ENCODE data around the gene ACTN1.
"Not testable (repeated sequence)": the region's sequence is repeated elsewhere in the genome, so short reads cannot be mapped to it uniquely, and the experiment has no call there.

ACTN1 gene

DNA sequence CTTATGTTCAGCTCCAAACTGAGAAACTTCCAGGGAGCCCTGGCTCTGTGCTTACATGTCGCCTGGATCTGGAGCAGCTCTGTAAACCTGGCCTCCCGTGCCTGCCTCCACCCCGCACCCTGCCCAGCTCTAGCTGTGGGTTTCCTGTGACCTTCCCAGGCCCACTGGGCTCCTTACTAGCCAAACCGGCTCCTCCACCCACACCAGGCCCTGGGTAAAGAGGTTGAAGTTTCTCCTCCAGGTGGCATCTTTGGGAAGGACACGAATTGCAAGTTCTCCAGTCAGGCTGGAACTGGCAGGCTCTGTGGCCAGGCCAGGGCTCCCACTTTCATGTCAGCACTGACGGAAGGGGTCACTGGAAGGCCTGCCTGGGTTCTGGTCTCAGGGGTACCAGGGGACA is 125.4 kb downstream of the ACTN1 start:
- DNase-seq (ENCODE audit: low read depth): no peak
- TF ChIP-seq, protein P1, sequence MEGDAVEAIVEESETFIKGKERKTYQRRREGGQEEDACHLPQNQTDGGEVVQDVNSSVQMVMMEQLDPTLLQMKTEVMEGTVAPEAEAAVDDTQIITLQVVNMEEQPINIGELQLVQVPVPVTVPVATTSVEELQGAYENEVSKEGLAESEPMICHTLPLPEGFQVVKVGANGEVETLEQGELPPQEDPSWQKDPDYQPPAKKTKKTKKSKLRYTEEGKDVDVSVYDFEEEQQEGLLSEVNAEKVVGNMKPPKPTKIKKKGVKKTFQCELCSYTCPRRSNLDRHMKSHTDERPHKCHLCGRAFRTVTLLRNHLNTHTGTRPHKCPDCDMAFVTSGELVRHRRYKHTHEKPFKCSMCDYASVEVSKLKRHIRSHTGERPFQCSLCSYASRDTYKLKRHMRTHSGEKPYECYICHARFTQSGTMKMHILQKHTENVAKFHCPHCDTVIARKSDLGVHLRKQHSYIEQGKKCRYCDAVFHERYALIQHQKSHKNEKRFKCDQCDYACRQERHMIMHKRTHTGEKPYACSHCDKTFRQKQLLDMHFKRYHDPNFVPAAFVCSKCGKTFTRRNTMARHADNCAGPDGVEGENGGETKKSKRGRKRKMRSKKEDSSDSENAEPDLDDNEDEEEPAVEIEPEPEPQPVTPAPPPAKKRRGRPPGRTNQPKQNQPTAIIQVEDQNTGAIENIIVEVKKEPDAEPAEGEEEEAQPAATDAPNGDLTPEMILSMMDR (conservative IDR thresholded peaks at IDR 0.05; ENCODE audit: control insufficient read depth, insufficient read depth, low read depth, low read length): no peak
- H3K4me3 ChIP-seq (ENCODE audit: control insufficient read depth, low read depth, low read length): no peak overlapping the region

DNA sequence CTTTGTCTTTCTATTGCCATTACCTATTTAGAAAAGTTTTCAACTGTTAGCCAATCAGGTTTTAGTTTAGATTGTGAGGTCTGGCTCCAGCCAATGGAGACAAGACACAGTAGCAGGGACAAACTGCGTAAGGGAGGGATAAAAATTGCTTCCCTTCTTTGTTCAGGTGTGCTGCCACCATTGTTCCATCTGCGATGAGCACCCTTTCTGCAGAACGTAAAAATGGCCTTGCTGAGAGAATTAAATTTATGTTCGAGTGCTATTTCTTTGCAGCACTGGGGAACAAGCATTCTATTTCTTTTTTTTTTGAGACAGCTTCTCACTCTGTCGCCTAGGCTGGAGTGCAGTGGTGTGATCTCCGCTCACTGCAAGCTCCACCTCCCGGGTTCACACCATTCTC is 126.6 kb downstream of the ACTN1 start:
- H3K4me3 ChIP-seq (ENCODE audit: control insufficient read depth, low read depth, low read length); DNase-seq (ENCODE audit: low read depth): not testable (repeated sequence)

DNA sequence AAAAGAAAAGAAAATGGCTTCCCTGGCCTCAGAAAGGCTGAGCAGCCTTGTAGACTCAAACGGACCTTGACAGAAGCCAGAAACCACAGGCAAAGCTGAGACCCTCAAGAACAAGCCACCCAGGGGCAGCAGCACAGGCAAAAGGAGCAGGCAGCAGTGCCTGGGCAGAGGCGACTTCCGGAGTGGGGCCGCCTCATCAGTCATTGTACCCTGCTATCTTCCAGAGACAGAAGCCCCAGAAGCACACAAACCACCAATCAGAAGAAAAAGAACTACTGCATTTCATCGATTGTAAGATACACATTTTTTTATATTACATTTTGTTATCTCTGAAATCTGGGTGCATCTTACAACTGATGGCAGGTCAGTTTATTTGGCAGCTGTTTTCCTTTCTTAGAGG is 128.0 kb downstream of the ACTN1 start:
- TF ChIP-seq, protein P1 (conservative IDR thresholded peaks at IDR 0.05; ENCODE audit: control insufficient read depth, insufficient read depth, low read depth, low read length): no peak
- no peak overlapping the region for H3K4me3 ChIP-seq (ENCODE audit: control insufficient read depth, low read depth, low read length)
- no peak for DNase-seq (ENCODE audit: low read depth)

DNA sequence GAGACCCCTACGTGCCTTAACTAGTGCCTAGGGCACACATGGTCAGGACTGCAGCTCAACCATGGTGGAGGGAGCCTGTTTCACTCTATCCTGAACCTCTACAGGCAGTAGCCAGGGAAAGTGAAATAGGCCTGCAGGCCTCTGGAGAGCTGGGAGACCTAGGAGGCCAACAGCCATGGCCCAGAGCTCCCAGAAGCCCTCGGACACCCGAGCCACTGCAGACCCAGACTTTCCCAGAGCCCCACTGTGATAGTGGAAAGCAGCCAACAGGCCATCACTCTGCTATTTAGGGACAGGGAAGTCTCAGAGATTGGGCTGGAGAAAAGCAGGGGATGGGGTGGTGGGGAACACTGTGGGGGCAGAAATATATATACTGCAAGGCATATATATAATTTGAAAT is 129.7 kb downstream of the ACTN1 start:
- TF ChIP-seq, protein P1 (conservative IDR thresholded peaks at IDR 0.05; ENCODE audit: control insufficient read depth, insufficient read depth, low read depth, low read length): no peak
- no peak overlapping the region for H3K4me3 ChIP-seq (ENCODE audit: control insufficient read depth, low read depth, low read length)
- no peak for DNase-seq (ENCODE audit: low read depth)

DNA sequence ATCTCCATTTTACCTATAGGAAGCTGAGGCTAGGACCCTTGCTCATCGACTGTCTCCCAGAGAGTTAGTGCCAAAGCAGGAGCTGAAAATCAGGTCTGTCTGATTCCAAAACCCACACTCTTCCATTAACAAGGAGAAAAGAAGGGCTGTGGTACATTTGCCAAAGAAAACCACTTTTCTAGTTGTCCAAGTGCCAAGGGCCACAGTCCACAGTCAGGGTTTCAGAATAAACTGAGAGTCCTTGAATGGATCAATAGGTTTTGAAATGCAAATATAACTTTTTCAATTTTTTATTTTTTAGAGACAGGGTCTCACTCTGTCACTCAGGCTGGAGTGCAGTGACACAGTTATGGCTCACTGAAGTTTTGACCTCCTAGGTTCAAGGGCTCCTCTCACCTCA is 130.8 kb downstream of the ACTN1 start:
- H3K4me3 ChIP-seq (ENCODE audit: control insufficient read depth, low read depth, low read length): no peak overlapping the region
- DNase-seq (ENCODE audit: low read depth): no peak
- TF ChIP-seq, protein P1 (conservative IDR thresholded peaks at IDR 0.05; ENCODE audit: control insufficient read depth, insufficient read depth, low read depth, low read length): no peak

DNA sequence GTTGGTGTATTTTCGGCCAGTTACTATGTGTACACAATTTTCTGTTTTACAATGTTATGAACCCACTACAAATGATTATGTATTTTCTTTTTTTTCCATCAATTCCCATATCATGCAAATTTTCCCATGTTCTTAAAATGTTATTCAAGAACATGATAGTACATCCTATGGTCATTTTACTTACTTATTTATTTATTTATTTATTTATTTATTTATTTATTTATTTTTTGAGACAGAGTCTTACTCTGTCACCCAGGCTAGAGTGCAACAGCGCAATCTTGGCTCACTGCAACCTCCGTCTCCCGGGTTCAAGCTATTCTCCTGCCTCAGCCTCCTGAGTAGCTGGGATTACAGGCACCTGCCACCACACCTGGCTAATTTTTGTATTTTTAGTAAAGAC is 131.5 kb downstream of the ACTN1 start:
- not testable (repeated sequence) for H3K4me3 ChIP-seq (ENCODE audit: control insufficient read depth, low read depth, low read length); DNase-seq (ENCODE audit: low read depth)

DNA sequence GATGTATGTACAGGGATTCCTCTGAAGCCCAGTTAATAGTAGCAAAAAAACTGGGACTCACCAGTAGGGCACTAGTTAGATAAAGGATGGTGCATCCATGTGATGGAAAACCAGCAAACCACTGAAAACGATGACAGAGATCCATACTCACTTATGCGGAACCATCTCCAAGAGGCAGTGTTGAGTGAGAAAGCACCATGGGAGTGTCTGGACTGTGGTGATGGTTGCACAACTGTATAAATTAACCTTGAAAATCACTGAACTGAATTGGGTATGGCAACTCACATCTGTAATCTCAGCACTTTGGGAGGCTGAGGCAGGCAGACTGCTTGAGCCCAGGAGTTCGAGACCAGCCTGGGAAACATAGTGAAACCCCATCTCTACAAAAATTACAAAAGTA is 132.6 kb downstream of the ACTN1 start:
- no peak for DNase-seq (ENCODE audit: low read depth)
- TF ChIP-seq, protein P1 (conservative IDR thresholded peaks at IDR 0.05; ENCODE audit: control insufficient read depth, insufficient read depth, low read depth, low read length): no peak
- no peak overlapping the region for H3K4me3 ChIP-seq (ENCODE audit: control insufficient read depth, low read depth, low read length)

DNA sequence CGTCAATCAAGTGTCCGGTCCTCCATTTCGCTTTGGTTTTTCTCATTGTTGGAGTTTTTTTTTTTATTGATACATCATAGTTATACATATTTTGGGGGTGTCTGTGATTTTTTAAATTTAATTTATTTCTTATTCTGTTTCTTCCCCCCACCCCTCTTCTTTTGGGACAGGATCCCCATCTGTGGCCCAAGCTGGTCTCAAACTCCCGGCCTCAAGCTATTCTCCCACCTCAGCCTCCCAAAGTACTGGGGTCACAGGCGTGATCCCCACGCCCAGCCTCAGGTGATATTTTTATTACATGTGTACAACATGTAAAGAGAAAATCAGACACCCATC is 134.9 kb downstream of the ACTN1 start:
- TF ChIP-seq, protein P1 (conservative IDR thresholded peaks at IDR 0.05; ENCODE audit: control insufficient read depth, insufficient read depth, low read depth, low read length): no peak
- no peak overlapping the region for H3K4me3 ChIP-seq (ENCODE audit: control insufficient read depth, low read depth, low read length)
- DNase-seq (ENCODE audit: low read depth): no peak

Data from fibroblast of mammary gland (primary cell).